ENCODE measurements around the gene COX4I1. TPM values are rescaled to one million over a fixed set of nuclear protein-coding genes. Genes with fewer than 3 reads are reported as not detected.

Gene COX4I1
- total RNA-seq, result 430 TPM

DNA sequence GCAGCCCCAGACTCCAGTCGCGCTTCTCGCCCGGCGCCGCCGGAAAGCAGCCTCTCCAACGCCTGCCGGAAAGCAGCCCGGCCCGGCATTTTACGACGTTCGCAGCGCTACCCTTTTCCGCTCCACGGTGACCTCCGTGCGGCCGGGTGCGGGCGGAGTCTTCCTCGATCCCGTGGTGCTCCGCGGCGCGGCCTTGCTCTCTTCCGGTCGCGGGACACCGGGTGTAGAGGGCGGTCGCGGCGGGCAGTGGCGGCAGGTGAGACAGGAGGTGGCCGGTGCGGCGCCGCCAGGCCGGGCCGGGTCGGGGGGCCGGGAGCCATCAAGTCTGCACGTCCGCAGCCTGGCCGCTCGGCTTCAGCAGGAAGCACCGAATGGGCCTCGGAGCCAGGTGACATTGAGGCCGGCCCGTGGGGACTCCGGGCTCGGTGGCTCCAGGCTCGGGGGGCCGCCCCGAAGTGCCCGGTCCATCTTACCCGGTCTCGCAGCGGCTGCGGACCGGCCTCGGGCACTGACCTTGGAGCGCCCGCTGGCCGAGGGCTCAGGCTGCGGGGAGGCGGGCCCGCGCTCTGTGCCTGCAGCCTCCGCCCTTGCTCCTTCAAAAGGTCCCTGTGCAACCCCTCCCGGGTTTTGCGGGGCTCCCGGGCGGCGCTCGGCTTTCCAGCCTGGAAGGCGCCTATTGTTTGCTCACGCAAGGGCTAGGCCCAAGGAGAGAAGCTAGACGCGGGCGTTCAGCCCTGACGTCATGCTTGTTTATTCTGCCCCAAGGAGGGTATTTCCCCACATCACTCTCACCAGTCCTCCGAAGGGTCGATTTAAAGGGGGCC lies at the start of gene COX4I1, which contains the start of gene EMC8:
COX4I1 (plus strand) TSS at position 199 of the 824 bp plus-strand sequence. CDS start 1,511 bp downstream, outside the sequence.
EMC8 (minus strand) TSS at position 48 of the 824 bp plus-strand sequence. CDS start 249 bp downstream, outside the sequence.
- Histone ChIP-seq H3K36me3 (peaks cover 0 to 25% of the 10 kb centered on the region in 2 donors), H3K4me3 (peak within 1 kb of the TSS; percentile 92 to 97), H3K4me1 (peaks cover 34% of the 10 kb centered on the region), H3K27ac (peak within 1 kb of the TSS; percentile 79), H3K9me3 (no peaks in the 10 kb centered on the region), H3K27me3 (no peaks in the 10 kb centered on the region)
- intact Hi-C loops (cut with DNase I), result no loop called here
- peak in 1 of 2 donors; percentile 68 for TF ChIP-seq POLR2A (IDR thresholded peaks at IDR 0.05)
- TF ChIP-seq, protein P1, sequence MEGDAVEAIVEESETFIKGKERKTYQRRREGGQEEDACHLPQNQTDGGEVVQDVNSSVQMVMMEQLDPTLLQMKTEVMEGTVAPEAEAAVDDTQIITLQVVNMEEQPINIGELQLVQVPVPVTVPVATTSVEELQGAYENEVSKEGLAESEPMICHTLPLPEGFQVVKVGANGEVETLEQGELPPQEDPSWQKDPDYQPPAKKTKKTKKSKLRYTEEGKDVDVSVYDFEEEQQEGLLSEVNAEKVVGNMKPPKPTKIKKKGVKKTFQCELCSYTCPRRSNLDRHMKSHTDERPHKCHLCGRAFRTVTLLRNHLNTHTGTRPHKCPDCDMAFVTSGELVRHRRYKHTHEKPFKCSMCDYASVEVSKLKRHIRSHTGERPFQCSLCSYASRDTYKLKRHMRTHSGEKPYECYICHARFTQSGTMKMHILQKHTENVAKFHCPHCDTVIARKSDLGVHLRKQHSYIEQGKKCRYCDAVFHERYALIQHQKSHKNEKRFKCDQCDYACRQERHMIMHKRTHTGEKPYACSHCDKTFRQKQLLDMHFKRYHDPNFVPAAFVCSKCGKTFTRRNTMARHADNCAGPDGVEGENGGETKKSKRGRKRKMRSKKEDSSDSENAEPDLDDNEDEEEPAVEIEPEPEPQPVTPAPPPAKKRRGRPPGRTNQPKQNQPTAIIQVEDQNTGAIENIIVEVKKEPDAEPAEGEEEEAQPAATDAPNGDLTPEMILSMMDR (IDR thresholded peaks at IDR 0.05), result no peak
- TF ChIP-seq POLR2AphosphoS5 (IDR thresholded peaks at IDR 0.05; ENCODE audit: insufficient read depth in 1 of 2, low read depth in 1 of 2), result peak; percentile 85 to 92
- DNase-seq (ENCODE audit: extremely low spot score in 2 of 2), result no peak

DNA sequence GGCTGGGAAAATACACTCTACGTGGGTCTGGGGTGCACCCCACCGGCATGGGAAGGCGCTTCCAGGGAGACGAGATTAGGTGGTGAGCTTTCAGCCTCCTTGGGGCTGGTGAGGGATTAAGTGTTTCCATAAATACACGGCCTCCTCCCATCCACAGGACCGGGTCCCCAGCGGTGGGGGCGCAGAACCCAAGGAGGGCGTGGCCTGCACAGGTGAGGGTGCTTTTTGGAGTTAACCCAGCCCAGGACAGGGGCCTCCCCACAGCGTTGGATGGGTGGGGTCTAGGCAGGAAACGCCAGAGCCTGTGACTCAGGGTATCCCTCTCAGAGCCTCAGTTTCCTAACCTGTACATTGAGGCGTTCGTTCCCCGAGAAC lies 49.7 kb upstream of the COX4I1 start:
- H3K27me3 ChIP-seq, result no peaks in the 10 kb centered on the region
- peak overlapping the region; percentile 52 to 64 for H3K4me3 ChIP-seq

DNA sequence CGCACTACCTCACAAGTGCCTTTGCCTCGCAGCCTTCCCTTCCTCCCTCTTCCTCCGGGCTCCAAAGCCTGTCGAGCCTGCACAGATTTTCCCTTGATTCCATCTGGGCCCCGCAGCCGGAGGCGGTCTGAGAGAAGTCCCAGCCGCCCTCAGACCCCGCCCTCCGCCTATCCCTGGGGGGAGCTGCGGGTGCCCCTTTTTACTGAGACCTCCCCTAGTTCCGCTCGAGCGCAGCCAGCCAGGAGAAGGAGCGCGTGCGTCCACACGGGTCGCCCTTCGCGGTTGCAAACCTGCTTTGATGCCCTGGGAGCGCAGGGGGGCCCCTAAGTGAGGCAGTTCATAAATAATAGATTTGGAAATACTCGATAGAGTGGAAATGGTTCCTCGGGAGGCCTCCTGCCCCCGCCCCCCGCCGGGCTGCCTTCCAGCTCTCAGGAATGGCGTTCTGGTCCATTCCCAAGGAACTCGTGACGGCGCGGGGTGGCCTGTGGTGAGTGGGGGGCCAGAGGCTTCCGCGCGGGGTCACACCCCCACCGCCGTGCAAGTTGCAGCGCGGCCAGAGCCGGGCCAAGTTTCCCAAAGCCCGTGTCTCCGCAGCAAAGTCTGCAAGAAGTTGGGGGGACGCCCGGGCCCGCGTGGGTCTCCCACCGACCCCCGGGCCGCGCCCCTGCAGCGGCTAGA lies 49.2 kb upstream of the COX4I1 start:
- H3K27ac ChIP-seq, result peak overlapping the region; percentile 3
- TF ChIP-seq, protein P1 (IDR thresholded peaks at IDR 0.05), result no peak
- peak in 1 of 2 donors; percentile 59 for TF ChIP-seq POLR2AphosphoS5 (IDR thresholded peaks at IDR 0.05; ENCODE audit: insufficient read depth in 1 of 2, low read depth in 1 of 2)
- TF ChIP-seq POLR2A (IDR thresholded peaks at IDR 0.05), result peak in 1 of 2 donors; percentile 6
- peak overlapping the region; percentile 52 to 64 for H3K4me3 ChIP-seq
- no peaks in the 10 kb centered on the region for H3K27me3 ChIP-seq
- no peaks in the 10 kb centered on the region for H3K36me3 ChIP-seq
- intact Hi-C loops (cut with DNase I), result no loop called here
- peaks cover 41% of the 10 kb centered on the region for H3K4me1 ChIP-seq
- H3K9me3 ChIP-seq, result no peaks in the 10 kb centered on the region
- DNase-seq (ENCODE audit: extremely low spot score in 2 of 2), result no peak

More for the DNA sequence above, 49.7 kb upstream of the COX4I1 start:
- Histone ChIP-seq H3K27ac (no peak overlapping the region), H3K9me3 (no peaks in the 10 kb centered on the region), H3K36me3 (no peaks in the 10 kb centered on the region), H3K4me1 (peaks cover 41% of the 10 kb centered on the region)
- intact Hi-C loops (cut with DNase I), result no loop called here
- no peak for DNase-seq (ENCODE audit: extremely low spot score in 2 of 2)
- no peak for TF ChIP-seq POLR2AphosphoS5 (IDR thresholded peaks at IDR 0.05; ENCODE audit: insufficient read depth in 1 of 2, low read depth in 1 of 2)
- TF ChIP-seq, protein P1 (IDR thresholded peaks at IDR 0.05), result no peak
- no peak for TF ChIP-seq POLR2A (IDR thresholded peaks at IDR 0.05)

DNA sequence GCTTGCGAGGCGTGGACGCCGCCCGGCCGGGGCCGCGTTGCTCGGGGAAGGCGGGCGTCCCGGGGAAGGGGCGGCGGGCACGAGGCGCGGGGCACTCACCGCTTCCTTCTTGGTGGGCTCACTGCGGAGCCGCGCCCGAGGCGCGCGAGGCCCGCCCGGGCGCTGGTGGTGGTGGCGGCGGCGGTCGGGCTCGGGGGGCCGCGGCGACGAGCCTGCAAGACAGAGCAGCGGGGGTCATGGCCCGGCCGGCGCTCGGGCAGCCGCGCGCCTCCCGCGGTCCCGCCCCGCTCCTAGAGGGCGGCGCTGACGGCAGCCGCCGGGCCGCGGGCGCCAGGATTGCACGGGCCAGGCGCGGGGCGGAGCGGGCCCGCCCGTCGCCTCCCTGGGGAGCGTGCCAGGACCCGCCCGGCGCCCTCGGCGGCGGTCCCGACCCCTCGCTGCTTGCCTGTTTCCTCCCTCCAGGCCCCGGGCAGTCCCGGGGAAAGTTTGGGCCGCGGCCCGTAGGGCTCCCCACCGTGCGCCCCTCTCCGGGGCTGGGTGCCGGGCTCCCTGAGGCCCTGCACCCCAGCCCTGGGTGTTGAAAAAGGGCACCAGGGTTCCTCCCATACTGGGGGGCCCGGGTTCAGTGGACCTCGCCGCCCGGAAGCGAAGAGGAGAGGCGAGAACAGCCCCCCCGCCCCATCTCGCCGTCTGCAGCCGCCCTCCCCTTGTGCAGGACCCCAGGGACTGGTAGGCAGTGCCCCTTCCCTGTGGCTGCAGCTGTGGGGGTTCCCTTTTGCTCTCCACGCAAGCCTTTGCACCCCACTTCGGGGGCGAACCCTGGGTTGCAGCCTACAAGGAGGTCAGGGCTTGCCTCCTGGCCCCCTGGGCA lies 48.4 kb upstream of the COX4I1 start, which contains the start of gene C16orf74:
C16orf74 (minus strand) TSS at position 270 of the 871 bp plus-strand sequence. CDS start 15,879 bp downstream, outside the sequence.
- DNase-seq (ENCODE audit: extremely low spot score in 2 of 2), result no peak
- H3K27ac ChIP-seq, result peak within 1 kb of the TSS; percentile 3
- no peaks in the 10 kb centered on the region for H3K27me3 ChIP-seq
- intact Hi-C loops (cut with DNase I), result no loop called here
- peak within 1 kb of the TSS; percentile 52 to 64 for H3K4me3 ChIP-seq
- no peaks in the 10 kb centered on the region for H3K36me3 ChIP-seq
- no peaks in the 10 kb centered on the region for H3K9me3 ChIP-seq
- no peak for TF ChIP-seq POLR2A (IDR thresholded peaks at IDR 0.05)
- TF ChIP-seq, protein P1 (IDR thresholded peaks at IDR 0.05), result no peak
- TF ChIP-seq POLR2AphosphoS5 (IDR thresholded peaks at IDR 0.05; ENCODE audit: insufficient read depth in 1 of 2, low read depth in 1 of 2), result no peak
- H3K4me1 ChIP-seq, result peaks cover 41% of the 10 kb centered on the region
